ENCODE data around the gene CYTH3.

DNA sequence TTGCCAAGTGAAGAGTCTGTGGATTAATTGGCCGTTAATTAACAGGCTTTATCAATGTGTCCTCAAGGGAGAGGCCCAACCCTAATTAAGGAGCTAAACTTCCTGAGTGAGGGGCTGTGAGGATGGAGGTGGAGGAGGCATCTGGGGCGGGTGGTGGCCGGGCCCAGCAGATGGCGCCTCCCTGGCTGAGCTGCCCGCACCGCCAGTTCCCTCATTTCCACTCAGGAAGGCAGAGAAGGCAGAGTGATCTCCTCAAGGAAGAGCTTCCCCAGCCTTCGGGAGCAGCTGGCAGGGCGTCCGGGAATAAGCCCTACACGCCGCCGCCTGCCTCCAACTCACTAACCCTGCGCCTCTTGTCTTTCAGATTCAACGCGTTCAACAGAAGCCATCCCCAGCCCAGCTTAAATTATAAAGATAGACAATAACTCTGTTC is 112.2 kb downstream of the CYTH3 start:
- TF ChIP-seq POLR2A (IDR thresholded peaks at IDR 0.05), result no peak
- TF ChIP-seq, protein P1, sequence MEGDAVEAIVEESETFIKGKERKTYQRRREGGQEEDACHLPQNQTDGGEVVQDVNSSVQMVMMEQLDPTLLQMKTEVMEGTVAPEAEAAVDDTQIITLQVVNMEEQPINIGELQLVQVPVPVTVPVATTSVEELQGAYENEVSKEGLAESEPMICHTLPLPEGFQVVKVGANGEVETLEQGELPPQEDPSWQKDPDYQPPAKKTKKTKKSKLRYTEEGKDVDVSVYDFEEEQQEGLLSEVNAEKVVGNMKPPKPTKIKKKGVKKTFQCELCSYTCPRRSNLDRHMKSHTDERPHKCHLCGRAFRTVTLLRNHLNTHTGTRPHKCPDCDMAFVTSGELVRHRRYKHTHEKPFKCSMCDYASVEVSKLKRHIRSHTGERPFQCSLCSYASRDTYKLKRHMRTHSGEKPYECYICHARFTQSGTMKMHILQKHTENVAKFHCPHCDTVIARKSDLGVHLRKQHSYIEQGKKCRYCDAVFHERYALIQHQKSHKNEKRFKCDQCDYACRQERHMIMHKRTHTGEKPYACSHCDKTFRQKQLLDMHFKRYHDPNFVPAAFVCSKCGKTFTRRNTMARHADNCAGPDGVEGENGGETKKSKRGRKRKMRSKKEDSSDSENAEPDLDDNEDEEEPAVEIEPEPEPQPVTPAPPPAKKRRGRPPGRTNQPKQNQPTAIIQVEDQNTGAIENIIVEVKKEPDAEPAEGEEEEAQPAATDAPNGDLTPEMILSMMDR (IDR thresholded peaks at IDR 0.05), result peak; percentile 17 to 69 (median 62)
- TF ChIP-seq POLR2AphosphoS5 (IDR thresholded peaks at IDR 0.05), result peak; percentile 32

Measured in prostate gland (tissue), 2 donors.